Psoas muscle (tissue), 8 donors: Measurements from ENCODE around the gene CHAC2. TPM values are rescaled to one million over a fixed set of nuclear protein-coding genes. Genes with fewer than 3 reads are reported as not detected.
"Not testable (repeated sequence)": the region's sequence is repeated elsewhere in the genome, so short reads cannot be mapped to it uniquely, and the experiment has no call there.

ENCODE experiments used
- ATAC-seq, 4 donors: fragments of 200-7000 bp; cut with Tn5 transposase; one replicate each; pipeline ENCODE4 v1.9.1; 2020; ENCODE audit warnings: moderate library complexity in 3 of 4, mild to moderate bottlenecking in 2 of 4
- DNase-seq, 2 donors: peaks; one replicate each; pipeline ENCODE4 v3.0.0-alpha.2; 2020
- H3K27ac ChIP-seq: fragments of 200-600 bp; one replicate; pipeline ENCODE4 v1.8.0; 2022
- H3K27me3 ChIP-seq, 3 donors: fragments of 200-600 bp in 1 of 3; one replicate each; pipeline versions ENCODE4 v1.6.1 to v1.8.0; 2013 to 2022; ENCODE audit warnings: low read length in 2 of 3, mild to moderate bottlenecking in 2 of 3, moderate library complexity in 1 of 3; ENCODE audit not compliant: insufficient read depth in 3 of 3
- H3K36me3 ChIP-seq, 2 donors: fragments of 200-600 bp in 1 of 2; one replicate each; pipeline versions ENCODE4 v1.6.1 to v1.8.0; 2013 to 2022; ENCODE audit warnings: low read depth in 1 of 2, mild to moderate bottlenecking in 1 of 2, moderate library complexity in 1 of 2; ENCODE audit not compliant: insufficient read depth in 1 of 2
- H3K4me1 ChIP-seq: fragments of 200-600 bp; one replicate; pipeline ENCODE4 v1.8.0; 2022
- H3K4me3 ChIP-seq: fragments of 200-600 bp; one replicate; pipeline ENCODE4 v1.8.0; 2022; ENCODE audit warnings: mild to moderate bottlenecking
- H3K9me3 ChIP-seq: fragments of 200-600 bp; one replicate; pipeline ENCODE4 v1.8.0; 2022
- CTCF ChIP-seq: fragments of 200-600 bp; IDR thresholded peaks from one replicate; pipeline ENCODE4 v1.8.0; 2022; ENCODE audit warnings: antibody characterized with exemption
- WGBS, 3 donors: extraction: QIAGEN DNeasy Blood & Tissue Kit; methylation state at CpG; one replicate each; pipeline versions ENCODE4 v1.1.6 to v1.1.7; 2013; 5-methylcytosine and 5-hydroxymethylcytosine counted together
- intact Hi-C, 2 donors: fragments of 100-400 bp; cut with DNase I; formaldehyde crosslinking; loops; one replicate each; pipeline versions ENCODE4 v1.11.0 to v1.14.2; 2022
- long read RNA-seq, 2 donors: library from polyadenylated mRNA; unstranded; transcript quantifications; one replicate each; pipeline ENCODE4 v2.0.0, GENCODE V29; 2021
- polyA plus RNA-seq, 3 donors: library from polyadenylated mRNA; stranded (reverse); fragments of 200-250 nt; gene quantifications; one replicate each; pipeline ENCODE4 v1.2.3, GENCODE V29; 2013
- total RNA-seq, 4 donors: library from RNA; stranded (reverse); fragmentation: NEBNext Ultra II Directional in 2 of 4; extraction: Animal tissue kit (Norgen Biotek cat#: 25700) in 2 of 4; gene quantifications; one replicate each; pipeline versions ENCODE4 v1.2.1 to v1.2.4, GENCODE V29; 2021 to 2023
- donor health status: healthy with polysubstance abuse.
- donor health status: DM: no; HTN: no; CAD: no; lungs with moderate emphysema.
- donor health status: Bipolar disorder and iron deficiency.
- donor health status: healthy.
- donor health status: DM: yes; HTN: yes; CAD: no.
- donor health status: DM: no; HTN: no; CAD: no.
- donor health status: DM: no; HTN: no; CAD: no.
- donor health status: DM: yes; HTN: yes; CAD: no.

CHAC2 gene
- total RNA-seq, result 1 to 10 TPM; 3.5 to 5.5 (median 4.9) TPM
- 10 to 100 TPM in 1 of 3 donors, 1 to 10 TPM in 2; 8.1 to 13.9 (median 8.5) TPM for polyA plus RNA-seq
- long read RNA-seq, donor 1, partial matches to known transcripts, result 0 of 3 reads
- long read RNA-seq, donor 1, other reads (novel, unspliced or antisense), result 0 of 3 reads
- long read RNA-seq, donor 2, transcript CHAC2-201 (3 exons, 1,321 nt), result major isoform, 5 of 5 reads
- long read RNA-seq, donor 2, partial matches to known transcripts, result 0 of 5 reads
- long read RNA-seq, donor 2, other reads (novel, unspliced or antisense), result 0 of 5 reads

GRCh38 chr2:53767405-53768241 lies at the start of gene CHAC2:
CHAC2 (plus strand) TSS chr2:53767804; CDS start chr2:53767887, 83 bp downstream.
- Histone ChIP-seq H3K27ac (peak within 1 kb of the TSS; percentile 89), H3K9me3 (no peaks in the 10 kb centered on the region), H3K36me3 (peaks cover 0 to 19% of the 10 kb centered on the region in 2 donors), H3K4me3 (peak within 1 kb of the TSS; percentile 87), H3K27me3 (no peaks in the 10 kb centered on the region), H3K4me1 (peaks cover 20% of the 10 kb centered on the region)
- peak; percentile 49 for TF ChIP-seq CTCF
- intact Hi-C loops, result no loop called here
- DNase-seq (peak; percentile 89 to 94), ATAC-seq (peak; percentile 95 to 99 (median 96))
- 0% methylated on average over 46 of the region's 46 CpGs for WGBS, 3 donors

- WGBS, 3 donors, result 97 to 98% (median 98%) methylated on average over 3 of the region's 3 CpGs
- H3K27ac ChIP-seq, ATAC-seq, H3K4me1 ChIP-seq, intact Hi-C loops, H3K9me3 ChIP-seq, H3K4me3 ChIP-seq, DNase-seq, H3K27me3 ChIP-seq: not testable (repeated sequence)
- peaks cover 0 to 14% of the 10 kb centered on the region in 2 donors for H3K36me3 ChIP-seq
Observed at GRCh38 chr2:53720944-53721343, 46.7 kb upstream of the CHAC2 start.

GRCh38 chr2:53724536-53724935 lies 43.1 kb upstream of the CHAC2 start:
- H3K4me1 ChIP-seq, result no peaks in the 10 kb centered on the region
- no peak overlapping the region for H3K4me3 ChIP-seq
- peaks cover 0 to 14% of the 10 kb centered on the region in 2 donors for H3K36me3 ChIP-seq
- TF ChIP-seq CTCF, result no peak
- no peak for ATAC-seq
- no peaks in the 10 kb centered on the region for H3K9me3 ChIP-seq
- WGBS, 3 donors, result 94 to 100% (median 97%) methylated on average over 2 of the region's 2 CpGs
- intact Hi-C loops, result no loop called here
- H3K27ac ChIP-seq, result no peak overlapping the region
- H3K27me3 ChIP-seq, result no peaks in the 10 kb centered on the region
- no peak for DNase-seq

GRCh38 chr2:53725662-53726061 lies 41.9 kb upstream of the CHAC2 start:
- WGBS, 3 donors, result 93 to 95% (median 93%) methylated on average over 4 of the region's 4 CpGs
- no peaks in the 10 kb centered on the region for H3K4me1 ChIP-seq
- H3K27me3 ChIP-seq, result no peaks in the 10 kb centered on the region
- ATAC-seq, result no peak
- H3K4me3 ChIP-seq, result no peak overlapping the region
- no peak for TF ChIP-seq CTCF
- peaks cover 0 to 14% of the 10 kb centered on the region in 2 donors for H3K36me3 ChIP-seq
- H3K9me3 ChIP-seq, result peaks cover 3% of the 10 kb centered on the region
- DNase-seq, result no peak
- intact Hi-C loops, result no loop called here
- H3K27ac ChIP-seq, result no peak overlapping the region

- Histone ChIP-seq H3K27me3 (no peaks in the 10 kb centered on the region), H3K36me3 (peaks cover 0 to 14% of the 10 kb centered on the region in 2 donors), H3K9me3 (peaks cover 3% of the 10 kb centered on the region), H3K27ac (no peak overlapping the region), H3K4me1 (no peaks in the 10 kb centered on the region), H3K4me3 (no peak overlapping the region)
- WGBS, 3 donors, result 91 to 94% (median 94%) methylated on average over 3 of the region's 3 CpGs
- TF ChIP-seq CTCF, result no peak
- intact Hi-C loops, result no loop called here
- DNase-seq (no peak), ATAC-seq (no peak)
Observed at GRCh38 chr2:53727921-53728320, 39.7 kb upstream of the CHAC2 start.
